Astrocyte of the spinal cord (primary cell): ENCODE results near the gene PDK2.

ENCODE experiments used
- DNase-seq: peaks from one replicate; pipeline ENCODE4 v3.0.0; 2011; ENCODE audit warnings: low read depth, low spot score
- H3K4me3 ChIP-seq: 2 replicates; pipeline ENCODE4 v1.5.1; 2011; ENCODE audit warnings: low read depth, mild to moderate bottlenecking, low read length, moderate library complexity
- CTCF ChIP-seq: IDR thresholded peaks from 2 replicates; pipeline ENCODE4 v1.5.1; 2012; ENCODE audit warnings: low read depth, mild to moderate bottlenecking, low read length, inconsistent platforms
- in situ Hi-C: cut with HindIII; loops from 2 replicates; pipeline ENCODE4 v1.10.0; 2017; ENCODE audit warnings: low sequenced_read_pairs

Gene PDK2

DNA sequence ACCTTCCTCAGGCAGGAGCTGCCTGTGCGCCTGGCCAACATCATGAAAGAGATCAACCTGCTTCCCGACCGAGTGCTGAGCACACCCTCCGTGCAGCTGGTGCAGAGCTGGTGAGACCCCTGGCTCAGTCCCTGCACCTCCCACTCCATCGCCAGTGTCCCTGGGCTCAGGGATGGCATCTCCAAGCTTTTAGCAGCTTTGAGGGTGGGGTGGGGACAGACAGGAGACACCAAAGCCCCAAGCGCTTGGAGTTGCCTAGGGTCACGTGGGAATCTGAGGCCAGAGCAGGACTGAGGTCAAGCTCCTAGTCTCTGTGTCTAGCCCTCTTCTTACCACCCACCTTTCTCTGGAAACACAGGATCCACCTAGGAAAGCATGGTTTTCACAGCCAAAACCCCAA is 2.3 kb downstream of the PDK2 start:
- no peak for DNase-seq
- TF ChIP-seq CTCF = no peak
- H3K4me3 ChIP-seq = no peak overlapping the region
- in situ Hi-C loops = no loop called here

DNA sequence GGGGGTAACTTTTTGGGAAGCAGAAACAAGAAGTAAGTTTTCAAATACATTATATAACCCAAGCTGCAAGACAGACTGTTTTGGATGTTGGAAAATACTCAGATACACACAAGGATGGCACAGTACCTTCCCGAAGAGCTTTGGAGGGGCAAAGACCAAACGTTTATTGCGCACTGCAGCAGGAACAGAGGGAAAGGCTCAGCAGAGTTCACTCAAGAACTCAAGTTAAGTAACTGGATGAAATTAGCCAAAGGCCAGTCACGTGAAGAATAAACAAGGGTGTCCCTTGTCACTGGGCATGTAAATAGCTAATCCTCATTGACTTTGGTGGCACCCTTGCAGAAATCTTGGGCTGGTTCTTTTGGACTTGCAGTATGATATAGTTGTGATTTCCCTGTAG is 2.8 kb downstream of the PDK2 start:
- in situ Hi-C loops = no loop called here
- no peak for TF ChIP-seq CTCF
- no peak for DNase-seq
- no peak overlapping the region for H3K4me3 ChIP-seq

- H3K4me3 ChIP-seq = no peak overlapping the region
- TF ChIP-seq CTCF = no peak
- DNase-seq = no peak
- in situ Hi-C loops = no loop called here
These were observed 3.4 kb downstream of the PDK2 start for GRCh38 chr17:50098583-50098982.

DNA sequence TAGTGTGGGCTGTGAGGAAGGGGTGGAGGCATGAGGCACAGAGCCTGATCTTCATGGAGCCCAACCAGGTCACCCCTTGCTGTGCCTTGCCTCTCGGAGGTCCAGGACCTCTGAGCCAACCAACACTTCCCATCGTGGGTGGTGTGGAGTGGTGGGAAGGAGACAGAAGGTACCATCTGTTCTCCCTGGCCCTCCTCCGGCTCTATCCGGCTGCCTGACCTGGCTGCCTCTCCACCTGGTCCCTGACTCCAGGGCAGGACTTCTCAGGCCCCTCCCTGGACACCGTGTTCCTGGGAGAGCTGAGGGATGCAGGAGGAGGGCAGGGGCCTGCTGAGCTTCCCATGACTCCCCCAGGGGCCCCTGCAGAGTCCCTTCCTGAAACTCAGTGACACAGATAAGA is 3.9 kb downstream of the PDK2 start:
- no peak for TF ChIP-seq CTCF
- no peak overlapping the region for H3K4me3 ChIP-seq
- in situ Hi-C loops = no loop called here
- DNase-seq = no peak

- DNase-seq = no peak
- no peak overlapping the region for H3K4me3 ChIP-seq
- in situ Hi-C loops = no loop called here
- no peak for TF ChIP-seq CTCF
These were observed 5.3 kb downstream of the PDK2 start for GRCh38 chr17:50100480-50100883.

- TF ChIP-seq CTCF = no peak
- in situ Hi-C loops = no loop called here
- no peak overlapping the region for H3K4me3 ChIP-seq
- DNase-seq = no peak
These were observed 5.8 kb downstream of the PDK2 start for GRCh38 chr17:50100921-50101345.
